Activated CD4-positive, alpha-beta T cell treated with anti-CD3 and anti-CD28 coated beads, Interleukin-2, amount 10 ng/mL, durations not matched to agents 7 days and 5 days (primary cell): Measurements from ENCODE around the gene FES. TPM values are rescaled to one million over a fixed set of nuclear protein-coding genes. Genes with fewer than 3 reads are reported as not detected.

Experiments
- CTCF ChIA-PET: fragments of 350-600 bp; sonication (Branson Sonifier 250); formaldehyde crosslinking; loops from one replicate; lab custom pipeline; 2021; ENCODE audit warnings: antibody characterized with exemption; lab: Charles Lee
- POLR2A ChIA-PET: fragments of 350-600 bp; sonication (Branson Sonifier 250); formaldehyde crosslinking; loops from one replicate; lab custom pipeline; 2021; ENCODE audit warnings: antibody characterized with exemption; lab: Charles Lee
- DNase-seq: peaks from one replicate; pipeline ENCODE4 v3.0.0-alpha.2; 2020
- H3K27ac Mint-ChIP-seq: one replicate; pipeline ENCODE4 v1.8.0; 2021; ENCODE audit warnings: mild to moderate bottlenecking, moderate library complexity, mixed read lengths
- H3K27me3 Mint-ChIP-seq: one replicate; pipeline ENCODE4 v1.8.0; 2021; ENCODE audit warnings: mixed read lengths
- H3K36me3 Mint-ChIP-seq: one replicate; pipeline ENCODE4 v1.8.0; 2021; ENCODE audit warnings: low read depth, mixed read lengths
- H3K4me1 Mint-ChIP-seq: one replicate; pipeline ENCODE4 v1.8.0; 2021; ENCODE audit warnings: mixed read lengths
- H3K4me3 Mint-ChIP-seq: one replicate; pipeline ENCODE4 v1.8.0; 2021; ENCODE audit warnings: mild to moderate bottlenecking, moderate library complexity, mixed read lengths
- H3K9me3 Mint-ChIP-seq: one replicate; pipeline ENCODE4 v1.8.0; 2021; ENCODE audit warnings: mixed read lengths
- total RNA-seq, 2 experiments: library from RNA; stranded (reverse); gene quantifications; one replicate each; pipeline ENCODE4 v1.2.3, GENCODE V29; 2021

FES gene
- total RNA-seq, 2 experiments from 2014 or later = 8.6 to 10.7 TPM

GRCh38 chr15:90931828-90932659, 47.7 kb downstream of the FES start, which contains the start of gene HDDC3:
TSS of gene HDDC3 (minus strand) at chr15:90932549. CDS start at chr15:90932540, 9 bp downstream.
- Mint-ChIP-seq H3K27me3 (no peaks in the 10 kb centered on the region), H3K36me3 (peaks cover 16% of the 10 kb centered on the region), H3K27ac (peak within 1 kb of the TSS; percentile 100), H3K9me3 (no peaks in the 10 kb centered on the region), H3K4me3 (peak within 1 kb of the TSS; percentile 98), H3K4me1 (peaks cover 64% of the 10 kb centered on the region)
- DNase-seq = peak; percentile 93
- CTCF ChIA-PET = interaction anchor here (0.6 to 9.8 kb wide), 81 partner anchors 8 to 829 kb away, joined by 3 to 140 read pairs (median 4); partner anchors contain the start of genes BLM, FURIN, IDH2 and MAN2A2
- POLR2A ChIA-PET = interaction anchor here (0.9 kb wide), 1 partner anchor 29 kb away, joined by 4 read pairs; the partner anchor contains the start of gene MAN2A2

GRCh38 chr15:90932660-90932991, 48.3 kb downstream of the FES start:
- H3K4me3 Mint-ChIP-seq = peak overlapping the region; percentile 98
- ChIA-PET CTCF (interaction anchor here (0.6 to 9.8 kb wide), 61 partner anchors 9 to 830 kb away, joined by 3 to 140 read pairs (median 5); partner anchors contain the start of genes BLM, IDH2, MAN2A2 and RCCD1), POLR2A (no interaction called here)
- DNase-seq = no peak
- H3K4me1 Mint-ChIP-seq = peaks cover 64% of the 10 kb centered on the region
- H3K27me3 Mint-ChIP-seq = no peaks in the 10 kb centered on the region
- H3K27ac Mint-ChIP-seq = peak overlapping the region; percentile 100
- no peaks in the 10 kb centered on the region for H3K9me3 Mint-ChIP-seq
- peaks cover 16% of the 10 kb centered on the region for H3K36me3 Mint-ChIP-seq

- DNase-seq = no peak
- POLR2A ChIA-PET = interaction anchor here (0.6 kb wide), 1 partner anchor 81 kb away, joined by 4 read pairs; no protein-coding TSS in a partner anchor
- Mint-ChIP-seq H3K36me3 (peaks cover 17% of the 10 kb centered on the region), H3K9me3 (no peaks in the 10 kb centered on the region), H3K4me1 (peaks cover 63% of the 10 kb centered on the region), H3K27ac (peak overlapping the region; percentile 100), H3K4me3 (peak overlapping the region; percentile 98), H3K27me3 (no peaks in the 10 kb centered on the region)
- CTCF ChIA-PET = interaction anchor here (1.1 to 9.8 kb wide), 31 partner anchors 10 to 640 kb away, joined by 3 to 140 read pairs (median 7); partner anchors contain the start of genes MAN2A2 and RCCD1
These were observed 49.0 kb downstream of the FES start for GRCh38 chr15:90933301-90933700.

GRCh38 chr15:90934256-90934948, 50.1 kb downstream of the FES start:
- Mint-ChIP-seq H3K27ac (peak overlapping the region; percentile 96), H3K27me3 (no peaks in the 10 kb centered on the region), H3K4me1 (peaks cover 57% of the 10 kb centered on the region), H3K4me3 (peak overlapping the region; percentile 82), H3K9me3 (no peaks in the 10 kb centered on the region), H3K36me3 (peaks cover 17% of the 10 kb centered on the region)
- ChIA-PET CTCF (interaction anchor here (0.7 to 9.8 kb wide), 23 partner anchors 11 to 641 kb away, joined by 3 to 140 read pairs (median 4); partner anchors contain the start of genes MAN2A2 and RCCD1), POLR2A (interaction anchor here (0.6 kb wide), 2 partner anchors 48 to 235 kb away, joined by 3 to 5 read pairs; no protein-coding TSS in a partner anchor)
- peak; percentile 91 for DNase-seq

GRCh38 chr15:90934949-90935751, 50.8 kb downstream of the FES start, which contains the start of gene UNC45A:
TSS of gene UNC45A (plus strand) at chr15:90935285. CDS start at chr15:90935325, 40 bp downstream.
- peak within 1 kb of the TSS; percentile 96 for H3K27ac Mint-ChIP-seq
- H3K9me3 Mint-ChIP-seq = no peaks in the 10 kb centered on the region
- CTCF ChIA-PET = interaction anchor here (0.7 to 9.8 kb wide), 22 partner anchors 10 to 574 kb away, joined by 3 to 140 read pairs (median 4); partner anchors contain the start of genes MAN2A2, PRC1 and RCCD1
- POLR2A ChIA-PET = interaction anchor here (0.6 kb wide), 2 partner anchors 47 to 235 kb away, joined by 3 to 5 read pairs; no protein-coding TSS in a partner anchor
- H3K36me3 Mint-ChIP-seq = peaks cover 24% of the 10 kb centered on the region
- peaks cover 51% of the 10 kb centered on the region for H3K4me1 Mint-ChIP-seq
- no peaks in the 10 kb centered on the region for H3K27me3 Mint-ChIP-seq
- peak; percentile 96 for DNase-seq
- H3K4me3 Mint-ChIP-seq = peak within 1 kb of the TSS; percentile 82

- Mint-ChIP-seq H3K4me1 (peaks cover 37% of the 10 kb centered on the region), H3K36me3 (peaks cover 36% of the 10 kb centered on the region), H3K27ac (no peak overlapping the region), H3K4me3 (peak overlapping the region; percentile 82), H3K9me3 (no peaks in the 10 kb centered on the region), H3K27me3 (no peaks in the 10 kb centered on the region)
- DNase-seq = no peak
- POLR2A ChIA-PET = no interaction called here
- CTCF ChIA-PET = interaction anchor here (0.6 to 9.8 kb wide), 5 partner anchors 9 to 1614 kb away, joined by 3 to 140 read pairs (median 3); partner anchors contain the start of gene RCCD1
These were observed 52.5 kb downstream of the FES start for GRCh38 chr15:90936823-90937222.

- POLR2A ChIA-PET = no interaction called here
- Mint-ChIP-seq H3K27ac (no peak overlapping the region), H3K4me1 (peaks cover 29% of the 10 kb centered on the region), H3K36me3 (peaks cover 43% of the 10 kb centered on the region), H3K27me3 (no peaks in the 10 kb centered on the region), H3K9me3 (no peaks in the 10 kb centered on the region), H3K4me3 (no peak overlapping the region)
- no peak for DNase-seq
- CTCF ChIA-PET = interaction anchor here (1.0 to 9.8 kb wide), 2 partner anchors 18 to 39 kb away, joined by 3 to 140 read pairs; partner anchors contain the start of gene RCCD1
These were observed 54.0 kb downstream of the FES start for GRCh38 chr15:90938261-90938660.

- no peak overlapping the region for H3K4me3 Mint-ChIP-seq
- POLR2A ChIA-PET = no interaction called here
- peaks cover 14% of the 10 kb centered on the region for H3K4me1 Mint-ChIP-seq
- H3K27me3 Mint-ChIP-seq = no peaks in the 10 kb centered on the region
- CTCF ChIA-PET = interaction anchor here (1.1 to 10.3 kb wide), 2 partner anchors 8 to 16 kb away, joined by 8 to 58 read pairs; partner anchors contain the start of gene RCCD1
- peaks cover 51% of the 10 kb centered on the region for H3K36me3 Mint-ChIP-seq
- H3K9me3 Mint-ChIP-seq = no peaks in the 10 kb centered on the region
- no peak for DNase-seq
- no peak overlapping the region for H3K27ac Mint-ChIP-seq
These were observed 55.5 kb downstream of the FES start for GRCh38 chr15:90939756-90940155.

- ChIA-PET CTCF (interaction anchor here (10.2 to 10.3 kb wide), 2 partner anchors 7 to 15 kb away, joined by 58 to 135 read pairs; partner anchors contain the start of genes HDDC3, RCCD1 and UNC45A), POLR2A (no interaction called here)
- Mint-ChIP-seq H3K36me3 (peaks cover 57% of the 10 kb centered on the region), H3K4me1 (peaks cover 10% of the 10 kb centered on the region), H3K4me3 (no peak overlapping the region), H3K27me3 (no peaks in the 10 kb centered on the region), H3K9me3 (no peaks in the 10 kb centered on the region), H3K27ac (no peak overlapping the region)
- DNase-seq = no peak
These were observed 56.7 kb downstream of the FES start for GRCh38 chr15:90941038-90941437.

GRCh38 chr15:90942354-90943120, 58.2 kb downstream of the FES start:
- DNase-seq = no peak
- Mint-ChIP-seq H3K4me3 (no peak overlapping the region), H3K36me3 (peaks cover 53% of the 10 kb centered on the region), H3K4me1 (no peaks in the 10 kb centered on the region), H3K27me3 (no peaks in the 10 kb centered on the region), H3K9me3 (no peaks in the 10 kb centered on the region), H3K27ac (no peak overlapping the region)
- ChIA-PET CTCF (interaction anchor here (0.6 to 10.3 kb wide), 3 partner anchors 9 to 27 kb away, joined by 3 to 135 read pairs (median 58); partner anchors contain the start of genes HDDC3, RCCD1 and UNC45A), POLR2A (no interaction called here)

GRCh38 chr15:90945091-90945490, 60.8 kb downstream of the FES start:
- H3K27ac Mint-ChIP-seq = no peak overlapping the region
- CTCF ChIA-PET = interaction anchor here (10.2 to 10.3 kb wide), 2 partner anchors 11 kb away, joined by 58 to 135 read pairs; partner anchors contain the start of genes HDDC3, RCCD1 and UNC45A

More at GRCh38 chr15:90945091-90945490, 60.8 kb downstream of the FES start:
- DNase-seq = no peak
- Mint-ChIP-seq H3K4me1 (no peaks in the 10 kb centered on the region), H3K36me3 (peaks cover 56% of the 10 kb centered on the region), H3K9me3 (no peaks in the 10 kb centered on the region), H3K4me3 (no peak overlapping the region), H3K27me3 (no peaks in the 10 kb centered on the region)
- POLR2A ChIA-PET = interaction anchor here (0.6 kb wide), 1 partner anchor 12 kb away, joined by 3 read pairs; no protein-coding TSS in a partner anchor
